Measurements from ENCODE around the gene DMRTA1.
"Not testable (repeated sequence)": the region's sequence is repeated elsewhere in the genome, so short reads cannot be mapped to it uniquely, and the experiment has no call there.

DNA sequence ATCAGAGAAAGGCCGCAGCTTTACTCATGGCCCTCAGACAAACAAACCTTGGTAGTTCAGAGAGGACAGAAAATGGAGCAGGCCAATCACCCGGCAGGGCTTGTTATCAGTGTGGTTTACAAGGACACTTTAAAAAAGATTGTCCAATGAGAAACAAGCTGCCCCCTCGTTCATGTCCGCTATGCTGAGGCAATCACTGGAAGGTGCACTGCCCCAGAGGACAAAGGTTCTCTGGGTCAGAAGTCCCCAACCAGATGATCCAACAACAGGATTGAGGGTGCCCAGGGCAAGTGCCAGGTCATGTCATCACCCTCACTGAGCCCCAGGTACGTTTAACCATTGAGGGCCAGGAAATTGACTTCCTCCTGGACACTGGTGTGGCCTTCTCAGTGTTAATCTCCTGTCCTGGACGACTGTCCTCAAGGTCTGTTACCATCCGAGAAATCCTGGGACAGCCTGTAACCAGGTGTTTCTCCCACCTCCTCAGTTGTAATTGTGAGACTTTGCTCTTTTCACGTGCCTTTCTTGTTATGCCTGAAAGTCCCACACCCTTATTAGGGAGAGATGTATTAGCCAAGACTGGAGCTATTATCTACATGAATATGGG lies 9.1 kb upstream of the DMRTA1 start:
- TF ChIP-seq RBBP5 (conservative IDR thresholded peaks at IDR 0.05); EP300 (IDR thresholded peaks at IDR 0.05; ENCODE audit: borderline replicate concordance in 1 of 2, control insufficient read depth in 1 of 2, low read depth in 2 of 2, low read length in 2 of 2); CREM (IDR thresholded peaks at IDR 0.05; ENCODE audit: low read depth); BACH1 (IDR thresholded peaks at IDR 0.05; ENCODE audit: borderline replicate concordance); POLR2A (IDR thresholded peaks at IDR 0.05; ENCODE audit: low read depth, low read length); BHLHE40 (IDR thresholded peaks at IDR 0.05; ENCODE audit: borderline replicate concordance in 1 of 2, low read depth in 2 of 2, low read length in 1 of 2); JUND (IDR thresholded peaks at IDR 0.05; ENCODE audit: low read depth, low read length); POLR2AphosphoS2 (IDR thresholded peaks at IDR 0.05; ENCODE audit: low read depth, low read length); EZH2 (IDR thresholded peaks at IDR 0.05; ENCODE audit: borderline replicate concordance, control insufficient read depth, low read depth, low read length); SIX5 (IDR thresholded peaks at IDR 0.05; ENCODE audit: low read depth, low read length, severe bottlenecking); SRF (IDR thresholded peaks at IDR 0.05; ENCODE audit: low read depth in 2 of 2, low read length in 2 of 2): not testable (repeated sequence)
- TF ChIP-seq, protein P1, sequence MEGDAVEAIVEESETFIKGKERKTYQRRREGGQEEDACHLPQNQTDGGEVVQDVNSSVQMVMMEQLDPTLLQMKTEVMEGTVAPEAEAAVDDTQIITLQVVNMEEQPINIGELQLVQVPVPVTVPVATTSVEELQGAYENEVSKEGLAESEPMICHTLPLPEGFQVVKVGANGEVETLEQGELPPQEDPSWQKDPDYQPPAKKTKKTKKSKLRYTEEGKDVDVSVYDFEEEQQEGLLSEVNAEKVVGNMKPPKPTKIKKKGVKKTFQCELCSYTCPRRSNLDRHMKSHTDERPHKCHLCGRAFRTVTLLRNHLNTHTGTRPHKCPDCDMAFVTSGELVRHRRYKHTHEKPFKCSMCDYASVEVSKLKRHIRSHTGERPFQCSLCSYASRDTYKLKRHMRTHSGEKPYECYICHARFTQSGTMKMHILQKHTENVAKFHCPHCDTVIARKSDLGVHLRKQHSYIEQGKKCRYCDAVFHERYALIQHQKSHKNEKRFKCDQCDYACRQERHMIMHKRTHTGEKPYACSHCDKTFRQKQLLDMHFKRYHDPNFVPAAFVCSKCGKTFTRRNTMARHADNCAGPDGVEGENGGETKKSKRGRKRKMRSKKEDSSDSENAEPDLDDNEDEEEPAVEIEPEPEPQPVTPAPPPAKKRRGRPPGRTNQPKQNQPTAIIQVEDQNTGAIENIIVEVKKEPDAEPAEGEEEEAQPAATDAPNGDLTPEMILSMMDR (IDR thresholded peaks at IDR 0.05 in 2 of 3, conservative IDR thresholded peaks at IDR 0.05 in 1 of 3; ENCODE audit: control insufficient read depth in 2 of 3, extremely low read depth in 1 of 3, insufficient read depth in 1 of 3, low read depth in 3 of 3, low read length in 3 of 3), result not testable (repeated sequence)
- TF ChIP-seq, protein P2, sequence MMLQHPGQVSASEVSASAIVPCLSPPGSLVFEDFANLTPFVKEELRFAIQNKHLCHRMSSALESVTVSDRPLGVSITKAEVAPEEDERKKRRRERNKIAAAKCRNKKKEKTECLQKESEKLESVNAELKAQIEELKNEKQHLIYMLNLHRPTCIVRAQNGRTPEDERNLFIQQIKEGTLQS (IDR thresholded peaks at IDR 0.05; ENCODE audit: borderline replicate concordance, extremely low read depth, low read depth, low read length), result not testable (repeated sequence)
- TF ChIP-seq, protein P3, sequence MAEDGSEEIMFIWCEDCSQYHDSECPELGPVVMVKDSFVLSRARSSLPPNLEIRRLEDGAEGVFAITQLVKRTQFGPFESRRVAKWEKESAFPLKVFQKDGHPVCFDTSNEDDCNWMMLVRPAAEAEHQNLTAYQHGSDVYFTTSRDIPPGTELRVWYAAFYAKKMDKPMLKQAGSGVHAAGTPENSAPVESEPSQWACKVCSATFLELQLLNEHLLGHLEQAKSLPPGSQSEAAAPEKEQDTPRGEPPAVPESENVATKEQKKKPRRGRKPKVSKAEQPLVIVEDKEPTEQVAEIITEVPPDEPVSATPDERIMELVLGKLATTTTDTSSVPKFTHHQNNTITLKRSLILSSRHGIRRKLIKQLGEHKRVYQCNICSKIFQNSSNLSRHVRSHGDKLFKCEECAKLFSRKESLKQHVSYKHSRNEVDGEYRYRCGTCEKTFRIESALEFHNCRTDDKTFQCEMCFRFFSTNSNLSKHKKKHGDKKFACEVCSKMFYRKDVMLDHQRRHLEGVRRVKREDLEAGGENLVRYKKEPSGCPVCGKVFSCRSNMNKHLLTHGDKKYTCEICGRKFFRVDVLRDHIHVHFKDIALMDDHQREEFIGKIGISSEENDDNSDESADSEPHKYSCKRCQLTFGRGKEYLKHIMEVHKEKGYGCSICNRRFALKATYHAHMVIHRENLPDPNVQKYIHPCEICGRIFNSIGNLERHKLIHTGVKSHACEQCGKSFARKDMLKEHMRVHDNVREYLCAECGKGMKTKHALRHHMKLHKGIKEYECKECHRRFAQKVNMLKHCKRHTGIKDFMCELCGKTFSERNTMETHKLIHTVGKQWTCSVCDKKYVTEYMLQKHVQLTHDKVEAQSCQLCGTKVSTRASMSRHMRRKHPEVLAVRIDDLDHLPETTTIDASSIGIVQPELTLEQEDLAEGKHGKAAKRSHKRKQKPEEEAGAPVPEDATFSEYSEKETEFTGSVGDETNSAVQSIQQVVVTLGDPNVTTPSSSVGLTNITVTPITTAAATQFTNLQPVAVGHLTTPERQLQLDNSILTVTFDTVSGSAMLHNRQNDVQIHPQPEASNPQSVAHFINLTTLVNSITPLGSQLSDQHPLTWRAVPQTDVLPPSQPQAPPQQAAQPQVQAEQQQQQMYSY (CRISPR knock-in tag; IDR thresholded peaks at IDR 0.05), result not testable (repeated sequence)

All from GM12878 (cell line).